K562 (cell line): ENCODE measurements around the gene SIGLEC6. TPM values are rescaled to one million over a fixed set of nuclear protein-coding genes. Genes with fewer than 3 reads are reported as not detected.

Experiments used
- CAMTA2 ChIP-seq: fragments of 250-450 bp; sonication (Bioruptor Pico); conservative IDR thresholded peaks from 2 replicates; pipeline ENCODE4 v1.5.1; 2022
- CSDE1 ChIP-seq, 2 experiments: fragments of 450-650 bp; IDR thresholded peaks; 2 replicates each; pipeline ENCODE4 v1.6.1; 2016; ENCODE audit warnings: mild to moderate bottlenecking in 1 of 2
- CTBP1 ChIP-seq: fragments of 450-650 bp; IDR thresholded peaks from 2 replicates; pipeline ENCODE4 v1.6.1; 2016; ENCODE audit warnings: borderline replicate concordance
- DPF2 ChIP-seq: fragments of 450-650 bp; IDR thresholded peaks from 2 replicates; pipeline ENCODE4 v1.6.1; 2016
- EHMT2 ChIP-seq: fragments of 450-650 bp; IDR thresholded peaks from 2 replicates; pipeline ENCODE4 v1.6.1; 2018; ENCODE audit warnings: antibody characterized with exemption
- HLTF ChIP-seq: fragments of 450-650 bp; IDR thresholded peaks from 2 replicates; pipeline ENCODE4 v1.6.1; 2016
- KDM1A ChIP-seq, 2 experiments: fragments of 450-650 bp; IDR thresholded peaks; 2 replicates each; pipeline ENCODE4 v1.6.1; 2016; ENCODE audit warnings: mild to moderate bottlenecking in 2 of 2
- NBN ChIP-seq: fragments of 450-650 bp; IDR thresholded peaks from 2 replicates; pipeline ENCODE4 v1.6.1; 2016; ENCODE audit warnings: low read depth, mild to moderate bottlenecking
- OTX1 ChIP-seq: fragments of 450-650 bp; formaldehyde crosslinking; IDR thresholded peaks from 2 replicates; pipeline ENCODE4 v1.4.0; 2022; ENCODE audit warnings: mild to moderate bottlenecking
- SAFB2 ChIP-seq: fragments of 200-400 bp; formaldehyde crosslinking; IDR thresholded peaks from 2 replicates; pipeline ENCODE4 v1.6.1; 2018; ENCODE audit warnings: borderline replicate concordance, low read length, low read depth, moderate library complexity; ENCODE audit not compliant: severe bottlenecking
- SUPT5H ChIP-seq: fragments of 450-650 bp; IDR thresholded peaks from 2 replicates; pipeline ENCODE4 v1.6.1; 2016
- ZNF274 ChIP-seq: IDR thresholded peaks from 2 replicates; pipeline ENCODE4 v1.6.1; 2011; ENCODE audit warnings: low read depth, mild to moderate bottlenecking, low read length, moderate library complexity, borderline replicate concordance
- ZNF609 ChIP-seq: sonication (generic); formaldehyde crosslinking; IDR thresholded peaks from 2 replicates; pipeline ENCODE4 v1.8.1; 2023; ENCODE audit warnings: missing genetic modification reagents, mild to moderate bottlenecking, borderline replicate concordance
- polyA plus RNA-seq, 8 experiments: library from polyadenylated mRNA; depleted of rRNA in 4 of 8; stranded (reverse) in 5 of 8; unstranded in 3 of 8; fragments of >200 nt; fragmentation: Nextera tagmentation in 2 of 8; fragmentation: Illumina TruSeq in 1 of 8; extraction: Ambion mirVana in 2 of 8; extraction: Trizol in 1 of 8; gene quantifications; 2 replicates each; pipeline versions ENCODE4 v1.2.1 to v1.2.3, GENCODE V29; 2011 to 2014; ENCODE audit warnings: inconsistent platforms in 1 of 8, missing spikeins in 1 of 8
- total RNA-seq, 7 experiments: library from RNA; depleted of rRNA in 6 of 7; stranded (reverse); fragments of >200 nt in 6 of 7; fragmentation: Illumina TruSeq in 2 of 7; extraction: Trizol in 2 of 7; gene quantifications; 2 replicates each; pipeline versions ENCODE4 v1.2.1 to v1.2.3, GENCODE V29; 2011 to 2021; ENCODE audit warnings: low replicate concordance in 1 of 7
- TF ChIP-seq, protein P1 (sequence below): fragments of 250-450 bp; sonication (Bioruptor Pico); IDR thresholded peaks from 2 replicates; pipeline ENCODE4 v1.5.0; 2021; ENCODE audit warnings: mild to moderate bottlenecking, borderline replicate concordance
- TF ChIP-seq, protein P2 (sequence below): fragments of 450-650 bp; formaldehyde crosslinking; conservative IDR thresholded peaks from 2 replicates; pipeline ENCODE4 v1.4.0; 2022; ENCODE audit warnings: mild to moderate bottlenecking, missing genetic modification characterization

The SIGLEC6 gene
- total and polyA plus RNA-seq, 9 of the 15 experiments (the other 6 are each of a cell fraction or from before 2014, with no cell fraction given): 0.03 to 17.5 (median 0.71) TPM

GRCh38 chr19:51552608-51552995 lies 21.1 kb upstream of the SIGLEC6 start (continued):
- TF ChIP-seq, protein P1, sequence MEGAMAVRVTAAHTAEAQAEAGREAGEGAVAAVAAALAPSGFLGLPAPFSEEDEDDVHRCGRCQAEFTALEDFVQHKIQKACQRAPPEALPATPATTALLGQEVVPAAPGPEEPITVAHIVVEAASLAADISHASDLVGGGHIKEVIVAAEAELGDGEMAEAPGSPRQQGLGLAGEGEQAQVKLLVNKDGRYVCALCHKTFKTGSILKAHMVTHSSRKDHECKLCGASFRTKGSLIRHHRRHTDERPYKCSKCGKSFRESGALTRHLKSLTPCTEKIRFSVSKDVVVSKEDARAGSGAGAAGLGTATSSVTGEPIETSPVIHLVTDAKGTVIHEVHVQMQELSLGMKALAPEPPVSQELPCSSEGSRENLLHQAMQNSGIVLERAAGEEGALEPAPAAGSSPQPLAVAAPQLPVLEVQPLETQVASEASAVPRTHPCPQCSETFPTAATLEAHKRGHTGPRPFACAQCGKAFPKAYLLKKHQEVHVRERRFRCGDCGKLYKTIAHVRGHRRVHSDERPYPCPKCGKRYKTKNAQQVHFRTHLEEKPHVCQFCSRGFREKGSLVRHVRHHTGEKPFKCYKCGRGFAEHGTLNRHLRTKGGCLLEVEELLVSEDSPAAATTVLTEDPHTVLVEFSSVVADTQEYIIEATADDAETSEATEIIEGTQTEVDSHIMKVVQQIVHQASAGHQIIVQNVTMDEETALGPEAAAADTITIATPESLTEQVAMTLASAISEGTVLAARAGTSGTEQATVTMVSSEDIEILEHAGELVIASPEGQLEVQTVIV (CRISPR knock-in tag): 0 out of 2 replicates have a peak, but pooled peaks have one; percentile 26
- TF ChIP-seq, protein P2, sequence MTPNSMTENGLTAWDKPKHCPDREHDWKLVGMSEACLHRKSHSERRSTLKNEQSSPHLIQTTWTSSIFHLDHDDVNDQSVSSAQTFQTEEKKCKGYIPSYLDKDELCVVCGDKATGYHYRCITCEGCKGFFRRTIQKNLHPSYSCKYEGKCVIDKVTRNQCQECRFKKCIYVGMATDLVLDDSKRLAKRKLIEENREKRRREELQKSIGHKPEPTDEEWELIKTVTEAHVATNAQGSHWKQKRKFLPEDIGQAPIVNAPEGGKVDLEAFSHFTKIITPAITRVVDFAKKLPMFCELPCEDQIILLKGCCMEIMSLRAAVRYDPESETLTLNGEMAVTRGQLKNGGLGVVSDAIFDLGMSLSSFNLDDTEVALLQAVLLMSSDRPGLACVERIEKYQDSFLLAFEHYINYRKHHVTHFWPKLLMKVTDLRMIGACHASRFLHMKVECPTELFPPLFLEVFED (CRISPR knock-in tag): peak; percentile 95
- no peak for TF ChIP-seq CTBP1
- TF ChIP-seq SUPT5H: peak; percentile 85
- TF ChIP-seq CAMTA2 (CRISPR knock-in tag): peak; percentile 76; the same call in 1 of the 2 replicates
- TF ChIP-seq OTX1 (CRISPR knock-in tag): peak; percentile 95
- TF ChIP-seq DPF2: 0 out of 2 replicates have a peak, but pooled peaks have one; percentile 42
- TF ChIP-seq SAFB2: no peak
- TF ChIP-seq CSDE1 (IDR thresholded peaks at IDR 0.05): peak in 1 of 2 experiments; percentile 22; a peak in 1 of 4 replicates
- TF ChIP-seq KDM1A (IDR thresholded peaks at IDR 0.05): 0 out of 4 replicates have a peak, but pooled peaks of 1 of the 2 experiments have one; percentile 44
- no peak for TF ChIP-seq ZNF274
- TF ChIP-seq ZNF609: no peak
- TF ChIP-seq EHMT2: peak; percentile 62
- TF ChIP-seq HLTF: peak; percentile 90
- 0 out of 2 replicates have a peak, but pooled peaks have one; percentile 31 for TF ChIP-seq NBN
